ENCODE measurements around the gene CBFB.
A peak's percentile ranks its signal among the peaks of the same experiment; 100 is the strongest.
"Not testable (repeated sequence)": the region's sequence is repeated elsewhere in the genome, so short reads cannot be mapped to it uniquely, and the experiment has no call there.

The CBFB gene

DNA sequence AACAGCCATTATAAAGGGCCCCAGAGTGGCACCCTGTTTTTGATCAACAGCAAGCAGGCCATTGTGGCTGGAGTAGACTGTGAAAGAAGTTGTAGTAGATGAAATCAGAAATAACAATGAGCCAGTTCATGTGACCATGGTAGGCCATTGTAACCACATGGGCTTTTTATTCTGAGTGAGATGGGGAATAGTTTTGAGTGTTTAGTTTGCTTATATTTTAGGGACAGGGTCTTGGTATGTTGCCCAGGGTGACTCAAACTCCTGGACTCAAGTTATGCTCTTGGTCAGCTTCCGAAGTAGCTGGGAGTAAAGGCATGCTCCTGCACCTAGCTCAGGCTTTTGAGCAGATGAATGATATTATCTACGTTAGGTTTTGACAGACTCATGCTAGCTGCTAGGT lies 12.0 kb downstream of the CBFB start:
- DNase-seq = peak in 8 of 58 donors; percentile 8 to 34 (median 14)

DNA sequence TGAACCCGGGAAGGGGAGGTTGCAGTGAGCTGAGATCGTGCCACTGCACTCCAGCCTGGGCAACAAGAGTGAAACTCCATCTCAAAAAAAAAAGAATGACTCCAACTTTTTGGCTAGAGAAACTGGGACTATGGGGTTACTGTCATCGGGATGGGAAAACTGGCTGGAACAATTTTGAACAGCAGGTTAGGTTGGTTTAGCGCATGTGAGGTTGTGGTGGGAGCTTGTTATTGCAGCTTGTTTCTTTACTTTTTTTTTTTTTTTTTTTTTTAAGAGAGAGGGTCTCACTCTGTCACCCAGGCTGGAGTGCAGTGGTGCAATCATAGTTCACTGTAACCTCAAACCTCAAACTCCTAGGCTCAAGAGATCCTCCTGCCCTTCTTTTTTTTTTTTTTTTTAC lies 12.6 kb downstream of the CBFB start:
- DNase-seq = not testable (repeated sequence)

DNA sequence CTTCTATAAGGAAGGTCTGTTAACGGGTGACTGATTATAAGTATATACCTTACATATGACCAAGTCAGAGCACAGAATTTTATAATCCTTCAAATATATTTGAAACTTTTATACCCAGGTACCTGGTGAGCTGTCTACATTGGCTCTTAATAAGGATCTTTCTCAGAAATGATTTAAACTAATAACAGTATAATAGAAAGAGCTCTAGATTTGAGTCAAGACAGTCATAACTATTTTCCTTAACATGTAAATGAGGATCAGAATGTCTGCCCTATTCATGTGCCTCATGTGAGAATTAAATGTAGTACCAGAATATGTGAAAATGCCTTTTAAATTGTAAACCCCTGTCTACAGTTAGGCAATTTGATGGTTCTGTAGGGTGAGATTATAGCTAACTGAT lies 14.5 kb downstream of the CBFB start:
- no peak for DNase-seq

DNA sequence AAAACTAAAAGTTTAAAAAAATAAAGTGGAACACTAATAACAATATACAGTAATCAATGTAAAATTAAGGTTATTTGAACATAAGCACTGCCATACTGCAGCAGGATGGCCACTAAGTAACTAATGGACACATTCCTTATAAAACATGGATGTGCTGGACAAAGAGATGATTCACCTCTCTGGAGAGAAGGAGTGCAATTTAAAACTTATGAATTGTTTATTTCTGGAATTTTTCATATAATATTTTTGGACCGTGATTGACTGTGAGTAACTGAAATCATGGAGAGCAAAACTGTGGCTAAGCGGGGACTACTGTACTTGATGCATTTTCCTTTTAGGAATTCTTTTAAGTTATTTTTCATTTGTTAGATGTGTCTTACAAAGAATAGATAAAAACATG lies 21.8 kb downstream of the CBFB start:
- no peak for DNase-seq

DNA sequence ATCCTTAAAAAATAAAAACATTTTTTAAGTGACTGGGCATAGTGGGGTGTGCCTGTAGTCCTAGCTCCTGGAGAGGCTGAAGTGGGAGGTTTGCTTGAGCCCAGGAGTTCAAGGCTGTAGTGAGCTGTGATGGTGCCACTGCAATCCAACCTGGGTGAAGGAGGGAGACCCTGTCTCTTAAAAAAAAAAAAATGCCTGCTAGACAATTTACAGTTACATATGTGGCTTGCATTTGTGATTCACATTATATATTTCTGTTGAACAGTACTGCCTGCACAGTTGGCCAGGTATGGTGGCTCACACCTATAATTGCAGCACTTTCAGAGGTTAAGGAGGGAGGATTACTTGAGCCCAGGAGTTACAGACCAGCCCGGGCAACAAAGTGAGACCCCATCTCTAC lies 23.4 kb downstream of the CBFB start:
- no peak for DNase-seq

DNA sequence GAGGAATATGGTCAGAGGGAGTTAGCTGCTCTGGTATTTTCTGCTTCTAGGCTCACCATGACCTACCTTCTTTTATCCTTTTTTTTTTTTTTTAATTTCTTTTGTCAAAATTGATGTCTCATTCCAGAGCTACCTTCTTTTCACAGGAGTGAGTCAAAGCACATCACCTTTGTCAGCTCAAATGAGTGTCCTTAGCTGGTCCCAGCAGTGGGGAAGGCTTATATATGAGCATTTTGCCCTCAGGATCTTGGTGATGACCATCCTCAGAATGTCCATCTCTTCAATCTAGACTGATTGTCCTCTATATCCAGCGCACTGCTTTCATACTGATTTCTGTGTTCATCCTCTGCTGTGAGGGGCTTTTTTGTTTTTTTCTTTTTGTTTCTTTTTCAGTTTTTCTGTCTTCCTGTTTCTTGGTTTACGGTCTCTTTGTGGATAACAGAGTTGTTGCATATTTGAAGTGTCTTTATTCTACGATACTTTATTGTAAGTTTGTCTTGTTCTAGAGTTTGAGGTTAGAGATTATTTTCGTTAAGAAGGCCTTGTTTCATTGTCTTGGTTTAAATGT lies 24.9 kb downstream of the CBFB start:
- no peak for DNase-seq

DNA sequence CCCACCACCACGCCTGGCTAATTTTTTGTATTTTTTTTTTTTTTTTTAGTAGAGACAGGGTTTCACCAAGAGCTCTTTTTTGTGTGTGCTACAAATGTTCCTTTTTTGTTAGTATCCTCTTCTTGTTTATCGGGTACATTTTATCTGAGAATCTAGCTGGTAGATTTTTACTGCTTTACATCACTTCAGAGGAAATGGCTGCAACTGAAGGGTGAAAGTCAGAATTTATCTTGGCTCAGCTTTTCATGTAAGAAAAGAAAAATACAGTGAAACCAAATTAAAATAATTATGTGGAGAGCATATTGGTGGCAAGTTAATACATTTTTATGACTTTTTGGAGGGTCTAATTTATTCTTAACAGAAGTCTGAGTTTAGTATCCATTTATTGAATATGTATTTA lies 26.0 kb downstream of the CBFB start:
- DNase-seq = no peak

DNA sequence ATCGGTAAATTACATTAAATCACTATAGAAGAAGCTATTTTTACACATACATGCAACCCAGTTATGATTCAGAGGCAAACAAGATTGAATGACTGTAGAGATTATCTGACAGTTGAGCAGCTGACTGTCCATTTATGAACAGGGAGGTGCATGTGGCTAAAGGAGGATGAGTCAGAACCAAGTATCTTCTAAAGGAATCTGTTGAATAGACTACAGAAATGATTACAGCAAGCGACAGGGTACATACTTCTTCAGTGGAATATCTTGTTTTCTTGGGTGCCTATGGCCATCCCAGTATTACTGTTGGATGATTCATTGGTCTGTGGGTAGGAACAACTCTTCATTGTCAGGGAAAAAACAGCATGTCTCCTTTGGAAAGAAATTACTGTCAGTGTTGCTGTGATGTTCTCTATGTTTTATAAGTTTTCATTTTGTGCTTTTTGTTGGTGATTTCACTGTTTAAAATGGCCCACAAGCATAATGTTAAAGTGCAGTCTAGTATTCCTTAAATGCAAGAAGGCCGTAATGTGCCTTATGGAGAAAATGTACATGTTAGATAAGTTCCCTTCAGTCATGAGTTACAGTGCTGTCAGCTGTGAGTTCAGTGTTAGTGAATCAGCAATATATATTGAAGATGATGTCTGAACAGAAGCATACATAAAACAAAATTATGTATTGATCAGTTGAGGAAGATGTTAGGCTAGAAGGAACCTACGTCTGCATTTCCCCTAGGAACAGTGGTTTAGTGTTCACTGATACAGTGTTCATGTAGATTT lies 27.0 kb downstream of the CBFB start:
- peak in 2 of 58 donors; percentile 1 to 30 for DNase-seq

DNA sequence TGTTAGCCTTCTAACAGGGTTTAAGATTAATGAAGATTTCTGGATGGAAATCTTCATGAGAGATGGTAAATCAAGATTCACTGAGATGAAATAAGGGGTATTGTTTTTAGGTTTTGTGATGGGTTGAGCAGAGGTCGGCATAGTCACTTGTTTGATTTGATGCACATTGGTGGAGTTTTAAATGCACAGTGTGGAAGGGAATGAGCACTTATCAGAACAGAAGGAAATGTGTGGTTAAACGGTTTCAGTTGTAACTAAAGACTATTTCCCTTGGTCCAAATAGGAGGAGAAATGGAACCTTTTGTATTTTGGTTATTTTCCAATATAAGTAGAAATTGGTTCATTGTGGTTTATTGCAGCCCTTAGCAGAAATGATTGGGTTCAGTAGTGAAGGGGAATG lies 34.1 kb downstream of the CBFB start:
- no peak for DNase-seq

DNA sequence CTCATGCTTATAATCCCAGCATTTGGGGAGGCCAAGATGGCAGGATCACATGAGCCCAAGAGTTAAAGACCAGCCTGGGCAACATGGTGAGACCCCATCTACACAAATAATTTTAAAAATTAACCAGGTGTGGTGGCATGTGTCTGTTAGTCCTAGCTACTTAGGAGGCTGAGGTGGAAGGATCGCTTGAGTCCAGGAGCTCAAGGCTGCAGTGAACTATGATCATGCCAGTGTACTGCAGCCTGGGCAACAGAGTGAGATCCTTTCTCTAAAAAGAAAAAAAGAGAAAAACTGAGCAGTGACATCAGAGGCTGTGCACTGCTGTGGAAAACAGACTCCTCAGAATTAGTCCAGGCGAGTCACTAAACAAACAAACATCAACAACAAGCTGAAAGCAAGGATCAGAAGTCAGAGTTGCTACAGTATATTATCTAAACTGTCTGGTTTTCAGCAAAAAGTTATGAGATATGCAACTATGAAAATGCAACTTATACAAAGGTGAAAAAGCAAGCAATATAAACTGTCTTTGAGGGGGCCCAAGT lies 39.3 kb downstream of the CBFB start:
- DNase-seq = no peak

DNA sequence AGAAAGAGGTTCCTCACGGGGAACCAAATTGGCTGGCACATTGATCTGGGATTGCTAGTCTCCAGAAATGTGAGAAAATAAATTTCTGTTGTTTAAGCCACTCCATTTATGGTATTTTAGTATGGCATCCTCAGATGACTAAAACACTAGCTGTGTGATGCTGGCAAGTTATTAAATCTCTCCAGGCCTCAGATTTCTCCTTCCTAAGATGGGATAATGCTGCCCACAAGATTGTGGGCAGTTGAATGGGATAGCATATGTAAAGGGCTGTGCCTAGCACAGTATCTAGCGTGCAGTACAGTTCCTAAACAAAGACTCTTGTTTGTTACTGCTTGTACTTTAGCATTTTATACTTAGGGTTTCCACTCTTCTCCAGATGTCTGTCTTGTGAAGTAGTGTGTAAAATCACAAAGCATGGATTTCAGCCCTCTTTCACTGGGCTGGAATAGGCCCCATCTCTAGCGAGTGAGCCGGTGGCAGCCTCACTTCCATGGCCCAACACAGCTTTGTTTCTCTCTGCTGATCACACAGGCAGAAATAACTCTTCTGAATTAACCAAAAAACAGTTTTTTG lies 42.6 kb downstream of the CBFB start:
- peak in 5 of 58 donors; percentile 2 to 37 (median 12) for DNase-seq

DNA sequence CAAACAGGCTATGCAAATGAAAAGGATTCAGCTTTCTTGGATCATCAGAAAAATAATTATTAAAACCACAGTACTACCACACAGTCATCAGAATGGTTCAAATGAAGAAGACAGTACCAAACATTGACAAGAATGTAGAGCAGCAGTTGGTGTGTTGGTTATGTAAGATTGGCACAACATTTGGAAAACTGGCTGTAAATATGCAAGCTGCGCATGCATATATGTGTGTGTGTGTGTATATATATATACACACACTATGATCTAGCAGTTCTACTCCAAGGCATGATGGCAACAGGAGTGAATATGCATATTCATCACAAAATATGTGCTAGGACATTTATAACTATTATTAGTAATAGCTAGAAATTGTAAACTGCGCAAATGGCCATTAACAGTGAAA lies 46.4 kb downstream of the CBFB start:
- no peak for DNase-seq

DNA sequence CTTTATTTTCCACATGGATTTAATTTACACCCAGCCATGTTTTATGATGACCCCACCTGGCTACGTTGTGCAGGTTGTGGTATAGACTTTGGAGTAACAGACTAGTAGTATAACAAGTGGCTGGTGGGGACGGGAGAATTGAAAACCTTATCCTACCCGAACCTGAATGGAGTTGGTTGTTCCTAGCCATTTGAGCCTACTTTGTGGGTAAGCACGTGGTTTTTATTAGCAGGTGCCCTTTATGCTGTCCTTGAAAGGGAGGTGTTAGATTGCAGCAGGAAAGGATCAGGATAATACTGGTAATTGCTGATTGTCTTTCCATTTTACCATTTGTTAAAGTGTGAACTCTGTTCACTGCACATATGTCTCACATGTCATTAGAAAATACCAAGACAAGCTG lies 48.9 kb downstream of the CBFB start:
- DNase-seq = no peak

DNA sequence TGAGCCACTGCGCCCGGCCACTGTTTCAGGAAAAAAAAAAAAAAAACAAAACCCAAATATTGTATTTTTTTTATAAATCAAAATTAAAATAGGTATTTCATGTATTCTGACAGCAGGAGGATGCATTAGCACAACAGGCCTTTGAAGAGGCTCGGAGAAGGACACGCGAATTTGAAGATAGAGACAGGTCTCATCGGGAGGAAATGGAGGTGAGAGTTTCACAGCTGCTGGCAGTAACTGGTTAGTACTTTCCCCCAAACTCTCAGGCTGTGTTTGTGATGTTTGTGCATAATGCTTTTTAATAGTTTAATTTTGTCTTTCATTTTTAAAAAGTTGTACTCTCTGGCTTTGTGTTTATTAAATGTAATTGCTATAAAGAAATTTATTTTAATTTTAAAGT lies 53.2 kb downstream of the CBFB start:
- no peak for DNase-seq

DNA sequence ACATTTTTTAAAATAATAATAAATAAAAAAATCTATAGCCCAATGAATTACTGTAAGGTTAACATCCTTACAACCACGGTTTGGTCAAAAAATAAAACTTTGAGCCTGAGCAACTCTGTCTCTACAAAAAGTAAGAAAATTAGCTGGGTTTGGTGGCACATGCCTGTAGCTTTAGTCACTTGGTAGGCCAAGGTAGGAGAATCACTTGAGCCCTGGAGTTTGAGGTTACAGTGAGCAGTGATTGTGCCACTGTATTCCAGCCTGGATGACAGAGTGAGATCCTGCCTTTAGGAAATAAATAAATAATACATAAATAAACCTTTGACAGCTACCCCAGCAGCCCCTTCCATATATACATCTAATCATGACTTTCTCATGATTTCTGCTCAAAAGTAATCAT lies 53.9 kb downstream of the CBFB start:
- DNase-seq = no peak

DNA sequence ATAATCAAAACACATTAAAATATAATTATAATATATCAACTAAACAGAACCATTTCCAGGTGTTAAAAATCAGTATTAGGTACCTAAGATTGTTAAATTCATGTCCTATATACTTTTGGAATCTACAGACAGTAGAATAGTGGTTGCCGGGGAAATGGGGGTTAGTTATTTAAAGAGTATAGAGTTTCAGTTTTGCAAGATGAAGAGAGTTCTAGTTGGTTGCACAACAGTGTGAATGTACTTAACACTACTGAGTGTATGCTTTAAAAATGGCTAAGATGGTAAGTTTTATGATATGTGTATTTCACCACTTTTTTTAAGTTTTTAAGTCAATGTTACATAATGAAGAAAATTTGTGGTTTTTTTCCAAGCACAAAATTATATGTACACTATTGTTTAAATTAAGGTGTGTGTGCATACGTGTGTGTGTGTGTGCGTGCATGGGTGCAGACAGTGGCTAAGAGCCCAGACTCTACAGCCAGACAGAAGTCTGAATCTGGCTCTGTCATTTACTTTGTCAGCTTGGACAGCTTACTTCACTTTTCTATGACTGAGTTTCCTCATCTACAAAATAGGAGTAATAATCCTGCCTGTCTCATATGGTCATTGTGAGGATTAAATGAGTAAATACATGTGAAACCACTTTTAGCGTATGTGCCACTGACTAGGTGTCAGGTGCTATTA lies 55.5 kb downstream of the CBFB start:
- no peak for DNase-seq

DNA sequence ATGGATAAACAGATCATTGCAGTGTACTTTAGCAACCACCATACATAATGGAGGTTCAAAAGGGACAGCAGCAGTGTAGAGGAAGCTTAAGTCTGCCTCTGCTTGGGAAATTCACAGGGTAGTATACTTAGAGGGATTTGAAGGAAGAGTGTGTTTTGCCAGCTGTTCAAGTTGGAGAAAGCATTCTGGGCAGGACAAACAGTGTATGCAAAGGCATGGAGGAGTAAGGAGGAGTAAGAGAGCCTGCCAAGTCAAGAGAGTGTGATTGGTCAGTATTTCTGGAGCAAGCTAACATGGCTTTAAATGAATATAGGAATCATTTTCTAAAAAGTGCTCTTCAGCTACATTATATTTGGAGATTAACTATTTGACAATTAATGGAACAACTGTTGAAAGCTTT lies 57.9 kb downstream of the CBFB start:
- peak in 1 of 58 donors; percentile 2 for DNase-seq

DNA sequence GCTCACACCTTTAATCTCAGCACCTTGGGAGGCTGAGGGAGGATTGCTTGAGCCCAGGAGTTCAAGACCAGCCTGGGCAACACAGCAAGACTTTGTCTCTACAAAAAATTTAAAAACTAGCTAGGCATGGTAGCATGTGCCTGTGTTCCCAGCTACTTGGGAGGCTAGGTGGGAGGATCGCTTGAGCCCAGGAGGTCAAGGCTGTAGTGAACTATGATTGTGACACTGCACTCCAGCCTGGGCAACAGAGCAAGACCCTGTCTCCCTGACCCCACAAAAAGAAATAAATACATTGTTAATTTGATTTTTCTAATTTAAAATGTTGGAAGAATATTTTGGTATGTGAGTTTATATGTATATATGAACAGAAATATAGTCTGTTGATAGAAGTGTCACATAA lies 58.3 kb downstream of the CBFB start:
- DNase-seq = no peak

DNA sequence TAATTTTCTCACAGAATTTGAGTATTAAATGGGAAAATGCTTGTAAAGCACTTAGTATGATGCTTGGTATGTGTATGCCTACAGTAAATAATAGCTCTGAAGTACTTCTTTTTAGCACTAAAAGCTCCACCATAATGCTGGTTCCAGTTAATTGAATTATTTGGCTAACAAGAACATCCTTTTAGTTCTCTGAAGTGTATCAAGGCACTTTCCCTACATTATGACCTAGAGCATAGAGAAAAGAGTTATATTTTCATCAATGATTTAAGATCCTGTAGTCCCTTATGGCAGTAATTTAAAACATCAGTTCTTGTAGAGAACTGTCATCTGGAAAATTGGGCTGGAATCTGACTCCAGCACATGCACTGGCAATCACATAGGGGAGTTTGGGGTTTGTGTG lies 58.9 kb downstream of the CBFB start:
- DNase-seq = no peak

DNA sequence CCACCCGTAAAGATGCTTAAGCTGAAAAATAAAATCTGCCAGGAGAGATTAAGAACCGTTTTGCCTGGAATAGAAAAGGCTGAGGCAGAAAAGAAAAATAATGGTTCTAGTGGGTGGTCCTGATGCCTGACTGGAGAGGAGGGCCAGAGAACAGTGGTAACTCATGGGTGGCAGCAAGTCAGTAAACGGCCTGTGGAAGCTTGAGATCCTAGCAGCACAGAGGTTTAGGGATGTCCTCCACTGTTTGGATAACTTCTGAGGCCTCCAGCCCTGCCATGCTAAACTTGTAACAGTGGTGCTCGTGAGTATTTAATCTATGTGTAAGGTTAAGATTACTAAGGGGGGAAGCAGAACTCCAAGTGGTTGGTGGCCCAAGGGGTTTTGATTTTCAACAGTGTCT lies 59.6 kb downstream of the CBFB start:
- DNase-seq = no peak

DNA sequence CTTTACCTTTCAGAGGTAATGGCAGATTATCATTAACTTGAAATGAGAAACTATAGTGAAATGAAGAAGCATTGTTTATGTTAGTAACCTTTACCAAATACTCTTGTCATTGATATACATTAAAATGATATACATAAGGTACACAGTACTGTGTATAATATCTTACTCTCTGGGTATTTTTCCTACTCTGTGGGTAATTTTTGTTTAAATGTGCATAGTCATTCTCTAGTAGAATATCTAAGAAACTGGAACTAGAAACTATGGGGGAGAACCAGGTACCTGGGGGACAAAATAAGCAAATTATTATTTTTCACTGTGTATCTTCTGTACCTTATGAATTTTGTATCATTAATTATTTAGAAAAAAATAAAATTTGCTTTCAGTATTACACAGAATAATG lies 60.2 kb downstream of the CBFB start:
- no peak for DNase-seq

DNA sequence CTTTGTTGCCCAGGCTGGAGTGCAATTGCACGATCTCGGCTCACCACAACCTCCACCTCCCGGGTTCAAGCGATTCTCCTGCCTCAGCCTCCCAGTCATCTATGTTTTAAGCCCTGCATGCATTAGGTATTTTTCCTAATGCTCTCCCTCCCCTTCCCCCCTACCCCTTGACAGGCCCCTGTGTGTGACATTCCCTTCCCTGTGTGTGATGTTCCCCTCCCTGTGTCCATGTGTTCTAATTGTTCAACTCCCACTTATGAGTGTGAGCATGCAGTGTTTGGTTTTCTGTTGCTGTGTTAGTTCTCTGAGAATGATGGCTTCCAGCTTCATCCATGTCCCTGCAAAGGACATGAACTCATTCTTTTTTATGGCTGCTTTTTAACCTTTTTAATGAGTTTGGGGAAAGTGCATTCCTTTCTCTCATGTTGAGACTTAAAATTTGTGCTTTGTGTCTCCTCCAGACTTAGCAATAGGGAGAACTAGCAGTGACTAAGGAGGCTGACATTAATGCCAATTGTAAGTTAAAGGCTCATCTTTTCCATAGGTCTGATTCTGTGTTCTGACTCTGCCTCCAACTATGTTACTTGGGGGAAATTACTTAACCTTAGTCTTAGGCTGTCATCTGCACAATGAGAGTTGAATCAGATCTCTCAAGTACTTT lies 63.1 kb downstream of the CBFB start:
- no peak for DNase-seq
